Measurements from ENCODE around the gene GRHL3.

The GRHL3 gene

GRCh38 chr1:24311741-24312140, 7.4 kb upstream of the GRHL3 start:
- no peak for TF ChIP-seq CTCF (IDR thresholded peaks at IDR 0.05; ENCODE audit: low read depth, low read length)
- DNase-seq (ENCODE audit: extremely low read depth, low read depth), result no peak

GRCh38 chr1:24315391-24315790, 3.8 kb upstream of the GRHL3 start:
- no peak for DNase-seq (ENCODE audit: extremely low read depth, low read depth)

GRCh38 chr1:24316645-24317044, 2.5 kb upstream of the GRHL3 start:
- TF ChIP-seq CTCF (IDR thresholded peaks at IDR 0.05; ENCODE audit: low read depth, low read length), result no peak
- no peak for DNase-seq (ENCODE audit: extremely low read depth, low read depth)

More at GRCh38 chr1:24315391-24315790, 3.8 kb upstream of the GRHL3 start:
- TF ChIP-seq CTCF (IDR thresholded peaks at IDR 0.05; ENCODE audit: low read depth, low read length), result no peak

GRCh38 chr1:24317081-24317480, 2.1 kb upstream of the GRHL3 start:
- TF ChIP-seq CTCF (IDR thresholded peaks at IDR 0.05; ENCODE audit: low read depth, low read length), result no peak
- no peak for DNase-seq (ENCODE audit: extremely low read depth, low read depth)

- no peak for DNase-seq (ENCODE audit: extremely low read depth, low read depth)
- TF ChIP-seq CTCF (IDR thresholded peaks at IDR 0.05; ENCODE audit: low read depth, low read length), result no peak
Measured at GRCh38 chr1:24317956-24318614, 1.1 kb upstream of the GRHL3 start.

- no peak for DNase-seq (ENCODE audit: extremely low read depth, low read depth)
- TF ChIP-seq CTCF (IDR thresholded peaks at IDR 0.05; ENCODE audit: low read depth, low read length), result no peak
Measured at GRCh38 chr1:24318615-24319311, 394 bp upstream of the GRHL3 start.

- no peak for TF ChIP-seq CTCF (IDR thresholded peaks at IDR 0.05; ENCODE audit: low read depth, low read length)
- DNase-seq (ENCODE audit: extremely low read depth, low read depth), result no peak
Measured at GRCh38 chr1:24319962-24320361, 805 bp downstream of the GRHL3 start.

Data from AG09319 (cell line).